Right renal cortex interstitium (tissue), 3 donors: ENCODE data around the gene CPNE4. TPM values are rescaled to one million over a fixed set of nuclear protein-coding genes. Genes with fewer than 3 reads are reported as not detected.

Experiments used
- DNase-seq, 3 donors: peaks; one replicate each; pipeline ENCODE4 v3.0.0-alpha.2; 2013; ENCODE audit warnings: low read depth in 3 of 3, low spot score in 2 of 3
- polyA plus RNA-seq, 3 donors: library from polyadenylated mRNA; unstranded; fragments of 120-200 nt; gene quantifications; one replicate each; pipeline ENCODE4 v1.2.1, GENCODE V29; 2013; ENCODE audit not compliant: insufficient read length in 3 of 3

Gene CPNE4
- polyA plus RNA-seq, 3 donors = 0.19 to 0.42 (median 0.28) TPM

DNA sequence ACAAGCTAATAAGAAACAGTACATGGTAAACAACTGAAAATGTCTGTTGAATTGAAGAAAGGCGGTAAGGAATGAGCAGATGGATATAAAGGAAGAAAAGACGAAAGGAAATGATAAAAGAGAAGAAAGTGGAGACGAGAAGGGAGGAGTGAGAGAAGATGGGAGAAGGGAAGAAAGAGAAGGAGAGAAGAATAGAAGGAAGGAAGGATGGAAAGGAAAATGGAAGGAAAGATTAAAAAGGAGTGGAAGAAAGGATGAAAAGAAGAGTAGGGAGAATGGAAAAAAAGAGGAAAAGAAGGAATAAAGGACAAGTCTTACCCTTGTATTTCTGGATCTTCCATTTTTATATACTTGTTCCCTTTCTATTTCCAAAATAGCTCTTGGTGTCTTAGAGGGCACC is 17.7 kb downstream of the CPNE4 start:
- DNase-seq = no peak

DNA sequence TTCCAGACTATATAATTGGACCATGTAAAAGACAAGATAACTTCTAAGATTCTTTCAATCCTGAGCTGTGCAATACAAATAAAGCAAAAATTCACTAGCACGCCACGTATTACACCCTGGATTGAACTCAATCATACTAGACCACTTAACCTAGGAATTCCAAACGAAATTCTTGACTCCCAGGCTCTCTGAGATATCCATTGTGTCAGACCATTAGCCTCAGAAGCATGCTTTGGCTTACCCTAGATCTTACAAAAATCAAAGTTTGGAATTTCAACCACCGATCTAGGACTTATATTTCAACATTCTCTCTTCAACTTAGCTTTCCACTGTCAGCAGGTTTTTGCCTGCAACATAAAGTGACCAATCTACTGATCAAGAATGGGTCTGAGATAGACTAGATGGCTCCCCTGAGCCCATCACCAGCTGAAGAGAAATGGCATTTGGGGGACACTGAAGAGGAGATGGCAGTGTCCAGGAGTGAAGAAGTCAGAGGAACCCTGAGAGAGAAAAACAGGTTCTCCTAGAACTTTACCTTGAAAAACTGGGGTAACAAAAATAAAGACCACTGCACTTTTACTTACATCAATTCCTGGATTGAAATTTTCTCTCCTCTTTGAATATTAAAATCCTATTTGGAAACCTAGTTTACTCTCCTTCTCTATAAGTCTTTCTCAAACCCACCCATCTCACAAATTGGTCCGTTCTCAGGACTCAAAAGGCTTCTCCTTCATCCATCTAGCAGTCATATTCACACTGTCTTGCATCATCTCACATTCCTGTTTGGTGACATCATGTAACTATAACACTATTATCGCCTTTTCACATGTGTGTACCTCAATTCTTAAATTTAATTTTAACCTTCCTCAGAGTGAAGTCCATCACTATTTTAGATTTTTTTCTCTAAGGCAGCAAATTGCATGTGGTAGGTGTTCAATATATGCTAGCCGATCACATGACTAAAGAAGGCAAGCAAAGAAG is 18.5 kb downstream of the CPNE4 start:
- DNase-seq = no peak

DNA sequence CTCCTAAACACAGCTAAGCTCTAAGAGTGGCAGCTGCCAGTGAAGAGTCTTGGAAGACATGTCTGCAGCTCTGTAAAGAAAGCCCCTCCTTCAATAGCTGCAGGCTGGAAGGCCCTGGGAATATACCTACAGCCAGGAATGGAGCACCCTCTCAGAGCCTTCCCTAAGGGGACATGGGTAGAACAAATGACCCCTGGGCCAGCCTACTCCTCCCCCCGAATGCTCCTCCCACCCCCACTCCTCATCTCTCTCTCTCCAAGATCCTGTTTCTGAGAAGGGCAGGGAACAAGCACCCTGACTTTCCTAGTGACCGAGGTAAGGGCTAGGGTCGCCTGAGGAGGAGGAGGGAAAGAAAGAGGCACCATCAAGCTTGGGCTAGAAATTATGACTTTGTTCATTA is 20.7 kb downstream of the CPNE4 start:
- no peak for DNase-seq

DNA sequence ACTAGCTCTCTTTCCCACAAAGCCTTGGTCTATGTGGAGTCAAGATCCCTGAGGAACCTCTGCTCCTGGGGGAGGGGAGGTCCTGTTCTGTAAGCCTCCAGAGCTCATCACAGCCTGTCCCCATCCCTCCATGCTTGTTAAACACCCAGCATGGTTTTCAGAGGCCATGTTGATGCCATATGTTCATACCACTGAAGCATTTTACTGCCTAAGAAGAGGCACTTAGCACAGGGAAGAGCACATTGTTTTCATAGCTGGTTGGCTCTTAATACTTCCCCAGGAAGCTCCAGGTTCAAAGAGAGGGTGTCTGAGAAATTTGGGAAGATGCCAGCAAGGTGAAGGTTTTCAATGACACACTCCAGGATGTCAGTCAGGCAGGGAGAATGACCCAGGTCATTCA is 25.6 kb downstream of the CPNE4 start:
- no peak for DNase-seq

DNA sequence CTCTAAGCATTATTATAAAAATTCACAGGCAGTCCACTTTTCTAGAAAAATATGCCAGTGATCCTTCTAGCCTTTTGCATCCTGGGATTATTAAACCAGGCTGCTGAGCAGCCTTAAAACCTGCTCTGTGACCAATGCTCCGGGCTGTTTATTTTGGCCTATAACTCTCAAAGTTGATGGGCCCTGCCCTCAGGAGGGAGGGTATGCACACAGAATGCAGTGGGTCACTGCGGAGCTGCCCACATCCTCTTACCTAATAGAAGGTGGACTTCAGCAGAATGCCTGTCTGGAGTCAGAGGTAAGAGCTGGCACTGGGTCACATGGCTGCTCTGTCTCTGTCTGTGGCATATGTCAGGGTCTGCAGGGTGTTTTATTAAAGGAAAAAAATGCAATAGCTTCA is 26.0 kb downstream of the CPNE4 start:
- no peak for DNase-seq

DNA sequence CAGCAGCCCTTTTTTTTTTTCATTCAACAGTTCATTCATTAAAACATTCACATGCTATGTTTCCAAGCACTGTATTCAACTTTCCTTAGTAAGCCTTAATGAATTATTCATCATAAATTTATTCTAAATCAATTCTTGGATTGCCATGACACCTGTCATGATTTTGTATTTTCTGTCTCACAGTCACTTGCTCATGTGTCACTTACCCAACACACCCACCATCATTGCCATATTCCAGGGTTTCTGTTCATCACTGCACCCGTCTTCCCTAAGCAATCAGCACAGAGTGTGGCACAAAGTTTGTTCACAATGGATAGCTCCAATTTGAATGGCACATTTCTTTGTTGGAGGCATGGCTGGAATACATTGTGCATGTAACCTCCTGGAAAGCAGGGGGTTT is 27.2 kb downstream of the CPNE4 start:
- no peak for DNase-seq

DNA sequence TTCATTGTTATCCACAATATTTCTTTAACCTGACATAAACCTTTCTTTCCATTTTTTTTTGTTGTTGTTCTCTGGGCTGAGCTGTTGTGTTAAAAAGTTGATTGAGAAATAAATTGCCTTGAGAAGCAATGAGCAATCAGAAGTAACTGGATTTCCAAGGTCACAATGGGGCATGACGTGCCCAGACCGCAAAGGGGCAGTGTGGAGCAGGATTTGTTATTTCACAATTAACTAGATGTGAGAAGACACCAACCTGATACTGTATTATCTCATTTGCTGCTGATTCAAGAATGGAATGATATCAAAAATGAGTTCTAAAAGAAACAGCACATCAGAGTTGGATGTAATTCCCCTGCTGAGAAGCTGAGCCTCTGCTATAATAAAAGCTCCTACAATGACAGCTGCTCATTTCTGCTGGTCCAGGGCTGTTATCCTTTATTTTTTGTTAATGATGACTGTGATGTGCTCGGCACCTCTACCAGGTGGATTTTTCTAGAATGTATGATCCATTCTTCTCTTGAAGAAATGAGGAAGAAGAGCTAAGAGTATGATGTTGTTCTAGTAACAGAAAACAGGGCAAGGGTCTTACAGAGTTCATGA is 28.1 kb downstream of the CPNE4 start:
- DNase-seq = no peak

DNA sequence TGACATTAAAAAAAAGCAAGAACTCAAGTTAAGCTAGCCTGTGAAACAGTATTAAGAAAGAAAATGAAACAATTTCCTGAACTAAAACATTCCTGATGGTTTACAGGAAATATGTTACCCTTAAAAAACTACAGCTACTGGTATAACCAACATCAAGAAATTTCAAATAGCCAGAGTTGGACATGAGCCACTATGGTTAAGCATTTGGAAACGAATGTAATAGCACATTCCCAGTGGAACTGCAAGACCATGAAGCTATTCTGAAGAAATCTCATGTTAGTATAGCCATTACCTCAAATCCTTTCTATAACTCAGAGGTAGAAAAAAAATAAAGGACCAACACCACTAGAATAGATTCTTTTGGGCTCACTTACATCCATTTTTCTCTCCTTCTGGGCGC is 30.2 kb downstream of the CPNE4 start:
- DNase-seq = no peak

DNA sequence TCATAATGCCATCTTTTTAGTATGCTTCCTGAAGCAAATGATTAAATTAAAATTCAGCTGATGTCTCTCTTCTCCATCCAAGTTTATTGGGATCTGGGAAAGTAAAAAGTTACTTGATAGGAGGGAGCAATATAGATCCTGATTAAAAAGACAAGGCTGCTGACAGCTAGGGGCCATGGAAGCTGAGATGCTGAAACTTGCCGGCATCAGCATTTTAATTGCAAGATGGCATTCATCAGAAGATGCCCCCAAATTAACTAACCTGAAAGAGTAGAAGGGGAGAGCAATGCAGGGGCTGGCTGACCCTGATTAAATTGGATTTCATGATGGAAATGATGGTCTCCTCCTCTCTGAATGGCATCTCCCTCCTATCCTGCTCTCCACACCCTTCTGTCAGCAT is 31.1 kb downstream of the CPNE4 start:
- no peak for DNase-seq

DNA sequence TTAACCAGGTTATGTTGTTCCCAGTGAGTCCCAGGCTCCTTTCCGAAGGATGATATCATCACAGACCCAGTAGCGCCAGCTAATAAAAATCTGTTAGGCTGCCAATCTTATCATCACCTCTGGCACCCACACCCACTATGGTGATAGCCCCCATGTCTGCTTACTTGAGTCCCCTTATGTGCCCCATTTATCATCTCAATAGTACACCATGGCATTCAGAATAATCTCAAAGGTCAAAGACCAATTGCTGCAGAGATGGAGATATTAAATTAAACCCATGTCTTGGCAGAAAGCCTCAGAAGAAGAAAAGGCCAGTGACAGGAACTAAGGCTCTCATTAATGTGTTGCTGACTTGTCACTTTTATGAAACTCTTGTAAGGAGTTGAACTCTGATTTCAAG is 32.8 kb downstream of the CPNE4 start:
- DNase-seq = no peak

DNA sequence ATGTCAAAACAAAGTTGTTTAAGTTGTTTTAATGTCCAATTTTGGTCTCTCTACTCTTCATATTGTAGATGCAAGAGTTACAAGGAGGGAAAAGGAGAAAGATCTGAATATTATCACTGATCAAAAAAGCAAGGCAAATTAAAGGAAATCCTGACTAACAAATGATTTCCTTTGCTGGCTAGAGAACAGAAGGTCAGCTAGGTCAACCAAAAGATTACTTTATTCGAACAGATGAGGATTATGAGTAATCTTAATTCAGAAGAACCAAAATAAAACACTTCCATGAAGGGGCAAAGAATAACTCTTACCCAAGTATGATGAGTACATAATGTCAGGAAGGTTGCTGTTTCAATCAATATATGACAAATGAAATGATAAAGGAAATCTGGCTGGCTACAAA is 33.8 kb downstream of the CPNE4 start:
- no peak for DNase-seq

DNA sequence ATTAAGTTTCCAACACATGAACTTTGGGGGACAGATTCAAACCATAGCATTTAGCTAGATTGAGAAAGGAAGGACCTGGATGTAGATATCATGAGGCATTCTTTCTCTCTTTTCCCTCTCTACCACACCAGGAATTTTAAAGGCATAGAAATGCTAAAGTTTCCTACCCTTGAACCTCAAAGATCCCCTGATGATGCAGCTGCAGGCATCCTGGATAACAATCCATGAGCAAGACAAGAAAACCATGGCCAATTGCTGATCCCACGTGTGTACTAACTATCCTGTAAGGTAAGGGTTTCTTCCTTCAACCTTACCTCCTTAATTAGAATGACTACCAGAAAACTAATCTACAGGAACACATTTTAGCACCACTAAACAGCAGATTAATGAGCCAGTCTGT is 36.8 kb downstream of the CPNE4 start:
- DNase-seq = no peak

DNA sequence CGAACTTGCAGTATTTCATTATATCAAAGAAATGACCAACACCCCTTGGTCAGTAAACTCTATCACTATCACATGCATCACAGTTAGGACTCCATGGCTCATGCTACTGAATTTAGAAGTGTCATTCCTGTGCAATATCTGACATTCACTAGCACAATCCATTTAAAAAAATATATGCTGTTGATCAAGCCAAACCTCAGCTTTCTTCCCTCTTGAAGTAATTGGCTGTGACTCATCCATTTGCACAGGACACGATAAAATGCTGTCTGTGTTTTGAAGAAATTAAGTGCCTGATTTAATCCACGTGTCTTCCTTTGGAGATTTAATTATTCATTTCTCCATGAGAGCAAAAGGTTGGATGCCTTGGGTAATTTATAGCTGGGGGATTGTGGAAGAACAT is 38.9 kb downstream of the CPNE4 start:
- DNase-seq = no peak

DNA sequence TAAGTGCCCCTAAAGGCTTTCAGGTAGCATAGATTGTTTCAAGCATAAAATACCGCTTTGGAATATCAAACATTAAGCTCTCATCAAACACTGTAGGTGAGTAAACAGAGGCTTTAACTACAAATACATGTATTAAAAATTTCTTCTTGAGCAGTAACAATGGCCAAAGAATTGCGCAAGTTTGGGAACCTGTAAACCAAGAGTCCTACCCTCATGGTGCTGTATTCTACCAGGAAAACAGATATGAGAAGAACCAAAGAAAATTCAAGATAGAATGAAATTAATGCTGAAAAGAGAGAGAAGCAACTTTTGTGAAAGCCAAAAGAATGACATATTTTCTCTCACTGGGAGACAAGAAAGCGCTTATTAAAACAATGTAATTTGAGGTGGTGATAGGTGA is 45.5 kb downstream of the CPNE4 start:
- no peak for DNase-seq

DNA sequence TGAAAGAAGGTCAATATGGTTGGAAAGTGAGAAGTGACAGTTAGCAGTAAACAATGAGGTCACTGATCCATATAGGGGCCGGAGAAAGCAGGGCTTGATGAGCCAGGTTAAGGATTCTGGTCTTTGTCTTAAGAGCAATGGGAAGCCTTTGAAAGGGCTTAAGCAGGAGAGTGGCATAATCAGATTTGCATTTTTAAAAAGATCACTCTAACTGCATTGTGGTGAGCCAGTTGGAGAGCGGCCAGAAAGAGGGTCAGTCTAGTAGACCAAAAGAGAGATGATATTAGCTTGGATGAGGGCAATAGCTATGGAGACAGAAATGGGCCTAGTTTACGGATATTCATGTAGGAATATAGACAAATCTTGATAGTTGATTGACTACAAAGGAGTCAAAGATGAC is 46.6 kb downstream of the CPNE4 start:
- no peak for DNase-seq

DNA sequence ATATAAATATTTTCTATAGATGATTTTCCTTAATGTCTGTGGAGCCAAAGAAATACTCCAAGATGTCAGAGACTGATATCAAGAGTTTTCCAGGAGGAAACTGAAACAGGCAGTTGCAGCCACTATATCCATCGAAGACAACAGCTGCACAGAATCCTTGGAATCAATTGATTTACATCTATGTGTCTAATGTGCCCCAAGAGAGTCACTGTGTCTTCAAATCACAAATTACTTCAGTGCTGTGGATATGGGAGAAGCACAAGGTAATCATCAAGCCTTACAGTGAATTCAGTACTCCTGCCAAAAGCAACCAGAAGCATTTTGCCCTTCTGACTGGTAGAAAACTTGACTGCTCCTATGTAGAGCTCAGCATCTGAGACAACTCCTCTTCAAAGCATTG is 51.1 kb downstream of the CPNE4 start:
- no peak for DNase-seq

DNA sequence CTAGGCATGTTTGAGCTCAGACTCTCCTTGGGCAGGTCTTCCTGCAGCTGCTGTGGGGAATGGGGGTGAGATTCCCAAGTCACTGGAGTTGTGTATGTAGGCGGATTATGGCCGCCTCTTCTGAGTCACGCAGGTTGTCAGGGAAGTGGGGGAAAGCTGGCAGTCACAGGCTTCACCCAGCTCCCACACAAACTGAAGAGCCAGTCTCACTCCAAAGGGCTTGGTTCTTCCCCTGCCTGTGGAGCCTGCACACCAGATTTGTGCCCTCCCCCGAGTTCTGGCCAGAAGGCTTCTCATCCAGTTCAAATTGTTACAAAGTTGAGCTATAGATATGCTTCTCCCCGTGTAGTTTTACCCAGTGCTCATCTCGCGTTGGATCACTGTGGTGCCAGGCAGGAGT is 53.5 kb downstream of the CPNE4 start:
- no peak for DNase-seq

DNA sequence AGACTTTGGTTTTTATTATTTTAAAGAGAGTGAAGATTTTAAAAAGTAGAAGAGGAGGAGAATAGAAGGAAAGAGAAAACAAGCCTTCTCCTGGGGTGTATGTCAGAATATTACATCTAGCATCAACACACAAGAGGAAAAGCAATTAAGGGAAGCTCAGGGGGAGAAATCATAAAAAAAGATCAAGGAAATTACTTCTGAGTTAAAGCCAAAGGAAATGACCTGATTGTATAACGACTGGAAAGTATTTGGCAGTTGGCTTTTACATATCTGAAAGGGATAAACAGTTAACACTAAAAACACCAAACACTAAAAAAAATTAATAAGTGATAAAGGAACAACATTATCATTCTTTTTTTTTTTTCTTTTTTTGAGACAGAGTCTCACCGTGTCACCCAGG is 58.4 kb downstream of the CPNE4 start:
- no peak for DNase-seq

DNA sequence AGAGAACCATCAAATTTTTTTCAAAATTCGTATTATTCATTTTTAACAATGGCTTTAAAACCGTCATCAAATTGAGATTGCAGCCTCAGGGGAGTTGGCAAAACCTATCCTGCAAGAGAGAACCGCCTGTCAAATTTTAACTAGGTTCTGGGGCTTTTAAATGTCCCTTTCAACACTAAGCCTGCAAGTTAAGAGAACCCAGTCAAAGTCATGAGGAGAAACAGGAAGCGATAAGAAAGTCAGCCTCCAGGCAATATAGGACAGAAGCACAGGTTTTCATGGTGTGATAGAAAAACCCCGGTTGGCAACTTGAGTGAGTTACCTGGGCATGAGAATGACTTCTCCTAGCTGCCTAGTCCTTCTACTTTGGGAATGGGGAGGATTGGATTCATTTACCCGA is 59.8 kb downstream of the CPNE4 start:
- no peak for DNase-seq

DNA sequence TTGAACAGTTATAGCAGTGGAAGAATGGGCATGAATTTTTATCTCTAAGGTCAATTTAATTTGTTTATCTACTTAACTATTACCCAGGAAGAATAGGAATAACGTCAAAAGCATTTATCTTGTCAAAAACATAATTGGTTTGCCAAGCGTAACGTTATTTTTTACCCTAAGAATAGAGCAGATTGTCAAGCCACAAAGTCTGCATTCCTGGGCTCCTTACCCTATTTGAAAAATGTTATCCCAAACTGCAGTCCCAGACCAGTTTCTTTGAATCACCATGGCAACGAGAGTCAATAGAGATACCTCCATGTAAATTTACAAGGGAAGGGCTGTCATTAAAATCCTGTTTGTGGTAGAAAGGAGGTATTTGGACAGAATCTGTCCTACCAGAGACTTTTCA is 61.1 kb downstream of the CPNE4 start:
- DNase-seq = no peak

DNA sequence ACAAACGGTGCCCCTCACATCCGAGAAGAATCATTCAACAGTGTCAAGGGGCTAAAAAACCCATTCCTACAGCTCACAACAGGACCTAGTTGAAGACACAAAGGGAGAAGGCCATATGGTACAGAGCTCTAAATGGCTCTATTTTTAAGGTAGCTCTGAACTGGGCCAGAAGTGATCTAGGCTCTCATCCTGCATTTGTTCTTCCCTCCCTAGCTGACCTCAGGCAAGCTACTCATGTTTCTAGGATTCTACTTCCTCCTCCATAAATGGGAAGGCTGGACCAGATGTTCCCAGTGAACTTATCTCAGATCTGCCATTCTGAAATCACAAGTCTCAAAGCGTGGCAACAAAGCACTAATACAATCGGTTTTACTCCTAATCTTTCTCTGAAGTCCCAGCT is 62.3 kb downstream of the CPNE4 start:
- DNase-seq = no peak

DNA sequence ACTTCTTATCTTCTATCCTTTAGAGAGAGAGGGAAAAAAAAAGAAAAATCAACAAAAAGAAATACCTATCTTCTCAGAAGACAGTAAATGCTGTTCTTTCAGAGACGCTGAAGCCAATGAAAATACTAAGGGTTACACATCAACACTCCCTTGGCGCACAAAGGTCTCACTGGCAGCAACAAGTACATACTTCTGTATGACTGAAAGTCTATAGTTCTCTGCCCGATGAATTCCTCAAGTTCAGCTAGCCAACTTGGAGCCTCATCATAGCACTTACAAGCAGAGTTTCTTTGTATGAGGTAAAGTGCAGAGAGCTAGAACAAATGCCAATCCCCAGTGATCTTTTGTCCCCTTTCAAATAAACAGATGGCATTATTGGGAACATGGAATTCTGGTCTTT is 62.7 kb downstream of the CPNE4 start:
- DNase-seq = no peak
